Measurements from ENCODE around the gene SCYGR1. TPM values are rescaled to one million over a fixed set of nuclear protein-coding genes. Genes with fewer than 3 reads are reported as not detected.
"Not testable (repeated sequence)": the region's sequence is repeated elsewhere in the genome, so short reads cannot be mapped to it uniquely, and the experiment has no call there.

The SCYGR1 gene, protein sequence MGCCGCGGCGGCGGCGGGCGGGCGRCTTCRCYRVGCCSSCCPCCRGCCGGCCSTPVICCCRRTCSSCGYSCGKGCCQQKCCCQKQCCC
- not detected for total RNA-seq

- not testable (repeated sequence) for DNase-seq (ENCODE audit: low spot score); ATAC-seq; H3K4me3 Mint-ChIP-seq; H3K9me3 Mint-ChIP-seq; H3K36me3 Mint-ChIP-seq; H3K27ac Mint-ChIP-seq; H3K4me1 Mint-ChIP-seq (ENCODE audit: low read depth in 2 of 2)
- peaks cover 11 to 15% of the 10 kb centered on the region in 2 donors for H3K27me3 Mint-ChIP-seq
Measured at GRCh38 chr2:227387583-227387982, at the start of gene SCYGR1. TSS of gene SCYGR1 (minus strand) at chr2:227387949. CDS start at chr2:227387949, 0 bp downstream.

GRCh38 chr2:227436436-227437174 is 48.9 kb upstream of the SCYGR1 start:
- Mint-ChIP-seq H3K27me3 (peaks cover 7 to 15% of the 10 kb centered on the region in 2 donors), H3K4me1 (ENCODE audit: low read depth in 2 of 2) (no peaks in the 10 kb centered on the region), H3K36me3 (peaks cover 10% of the 10 kb centered on the region), H3K4me3 (no peak overlapping the region), H3K9me3 (peaks cover 9% of the 10 kb centered on the region), H3K27ac (no peak overlapping the region)
- ATAC-seq: no peak
- DNase-seq (ENCODE audit: low spot score): no peak

- H3K27me3 Mint-ChIP-seq: peaks cover 10 to 12% of the 10 kb centered on the region in 2 donors
- H3K4me1 Mint-ChIP-seq (ENCODE audit: low read depth in 2 of 2): no peaks in the 10 kb centered on the region
- H3K9me3 Mint-ChIP-seq: peaks cover 9% of the 10 kb centered on the region
- no peak overlapping the region for H3K4me3 Mint-ChIP-seq
- H3K36me3 Mint-ChIP-seq: peaks cover 10% of the 10 kb centered on the region
- no peak overlapping the region for H3K27ac Mint-ChIP-seq
- ATAC-seq (no peak), DNase-seq (ENCODE audit: low spot score) (no peak)
Measured at GRCh38 chr2:227433171-227433570, 45.4 kb upstream of the SCYGR1 start.

GRCh38 chr2:227430639-227431038 is 42.9 kb upstream of the SCYGR1 start:
- no peak for DNase-seq (ENCODE audit: low spot score)
- H3K4me1 Mint-ChIP-seq (ENCODE audit: low read depth in 2 of 2): no peaks in the 10 kb centered on the region
- H3K27ac Mint-ChIP-seq: no peak overlapping the region
- peaks cover 9% of the 10 kb centered on the region for H3K9me3 Mint-ChIP-seq
- peaks cover 10% of the 10 kb centered on the region for H3K36me3 Mint-ChIP-seq
- no peak for ATAC-seq
- H3K4me3 Mint-ChIP-seq: no peak overlapping the region
- H3K27me3 Mint-ChIP-seq: peaks cover 5 to 8% of the 10 kb centered on the region in 2 donors

DNA sequence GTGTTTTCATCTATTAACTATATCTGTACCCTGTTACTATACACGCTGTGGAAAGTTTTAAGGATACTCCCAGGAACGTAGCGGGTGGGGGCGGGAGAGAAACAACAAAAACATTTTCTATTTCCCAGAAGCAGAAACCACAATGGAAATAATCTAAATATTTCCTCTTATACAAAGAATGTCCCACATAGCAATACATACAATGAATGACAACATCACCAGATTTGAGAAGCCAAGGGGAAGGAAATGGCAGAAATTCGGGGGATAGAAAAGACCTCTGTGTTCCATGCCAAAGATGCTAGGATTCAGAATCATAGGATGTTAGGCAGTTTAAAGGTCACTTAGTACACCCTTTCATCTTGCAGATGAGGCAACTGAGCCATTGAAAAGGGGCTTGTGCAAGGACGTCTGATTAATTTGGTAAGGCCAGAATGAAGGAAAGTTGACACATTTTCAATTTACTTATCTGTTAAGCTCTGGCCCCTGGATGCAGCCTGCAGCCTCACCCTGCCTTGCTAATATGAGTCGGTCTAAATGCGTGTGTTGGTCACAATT is 41.1 kb upstream of the SCYGR1 start:
- H3K4me3 Mint-ChIP-seq: no peak overlapping the region
- DNase-seq (ENCODE audit: low spot score) (no peak), ATAC-seq (no peak)
- no peak overlapping the region for H3K27ac Mint-ChIP-seq
- peaks cover 8 to 9% of the 10 kb centered on the region in 2 donors for H3K27me3 Mint-ChIP-seq
- peaks cover 10% of the 10 kb centered on the region for H3K36me3 Mint-ChIP-seq
- no peaks in the 10 kb centered on the region for H3K4me1 Mint-ChIP-seq (ENCODE audit: low read depth in 2 of 2)
- H3K9me3 Mint-ChIP-seq: peaks cover 9% of the 10 kb centered on the region

DNA sequence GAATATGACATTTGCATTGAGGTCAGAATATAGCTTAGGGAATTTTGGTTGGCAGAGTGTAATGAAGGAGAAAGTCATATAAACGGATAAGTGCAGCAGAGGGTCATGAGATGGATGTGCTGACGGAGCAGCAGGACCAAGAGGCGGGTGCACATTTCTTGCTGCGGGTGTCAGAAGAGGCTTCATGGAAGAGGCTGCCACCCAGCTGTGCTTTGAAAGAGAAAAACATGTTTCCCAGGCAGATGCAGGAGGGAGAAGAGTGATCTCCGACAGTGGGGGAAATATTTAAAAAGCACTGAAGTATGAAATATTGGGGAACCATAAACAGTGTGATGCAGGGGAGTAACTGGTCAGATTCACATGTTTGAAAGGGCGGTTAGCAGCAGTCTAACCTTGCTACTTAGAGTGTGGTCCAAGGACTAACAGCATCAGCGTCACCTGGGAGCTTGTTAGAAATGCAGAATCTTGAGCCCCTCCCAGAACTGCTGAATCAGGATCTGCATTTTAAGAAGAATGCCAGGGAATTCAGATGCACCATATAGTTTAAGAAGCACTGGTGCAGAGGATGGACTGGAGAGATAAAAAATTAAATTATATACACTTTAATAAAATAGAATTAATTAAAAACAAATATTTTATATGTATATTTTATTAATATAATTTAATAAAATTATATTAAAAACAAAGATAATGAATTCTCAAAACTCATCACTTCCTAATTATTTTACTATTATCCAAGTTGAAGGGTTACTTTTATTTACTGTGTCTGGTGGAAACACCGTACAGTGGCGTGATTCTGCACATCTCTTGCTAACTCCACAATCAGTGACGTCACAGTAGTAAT is 36.1 kb upstream of the SCYGR1 start:
- Mint-ChIP-seq H3K4me3 (no peak overlapping the region), H3K27me3 (peaks cover 11 to 13% of the 10 kb centered on the region in 2 donors), H3K4me1 (ENCODE audit: low read depth in 2 of 2) (no peaks in the 10 kb centered on the region), H3K36me3 (no peaks in the 10 kb centered on the region), H3K9me3 (no peaks in the 10 kb centered on the region), H3K27ac (no peak overlapping the region)
- DNase-seq (ENCODE audit: low spot score) (no peak), ATAC-seq (no peak)

DNA sequence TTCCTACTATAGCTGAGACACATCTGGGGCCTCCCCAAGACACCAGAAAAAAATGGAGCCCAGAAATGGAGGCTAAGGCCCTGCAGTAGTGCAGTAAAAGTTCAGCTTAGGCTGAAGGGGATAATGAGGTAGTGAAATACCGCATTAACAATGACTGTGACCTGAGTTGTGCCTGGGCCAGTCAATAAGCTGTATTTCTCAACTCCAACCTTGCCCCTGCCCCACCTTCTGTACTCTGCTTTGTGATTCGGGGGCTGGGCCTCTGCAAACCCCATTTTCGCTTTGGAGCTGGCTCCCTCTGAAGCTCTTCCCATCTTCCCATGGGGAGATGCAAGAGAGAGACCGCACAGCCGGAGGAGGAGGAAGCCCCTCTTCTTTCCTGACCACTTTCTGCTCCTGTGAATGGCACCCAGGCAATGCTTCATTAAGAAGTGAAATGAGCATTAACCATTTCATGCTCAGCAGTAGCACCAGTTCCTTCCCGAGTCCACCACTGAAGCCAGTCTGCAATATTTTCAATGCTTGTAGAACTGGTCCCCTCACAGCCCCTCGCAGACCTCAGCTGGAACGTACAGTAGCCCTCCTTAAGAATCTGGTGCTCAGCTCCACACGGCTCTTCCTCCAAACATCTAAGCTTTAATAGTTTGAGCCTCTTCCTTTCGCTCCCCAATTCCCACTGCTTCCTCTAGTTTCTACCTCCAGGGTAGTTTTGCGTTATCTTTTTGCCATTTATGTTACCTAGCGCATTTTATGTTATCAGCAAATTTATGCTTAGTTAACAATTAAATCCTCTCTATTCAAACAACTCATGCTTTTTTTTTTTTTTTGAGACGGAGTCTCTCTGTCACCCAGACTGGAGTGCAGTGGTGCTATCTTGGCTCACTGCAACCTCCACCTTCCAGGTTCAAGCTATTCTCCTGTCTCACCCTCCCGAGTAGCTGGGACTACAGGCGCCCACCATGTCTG is 32.6 kb upstream of the SCYGR1 start:
- ATAC-seq: no peak
- DNase-seq (ENCODE audit: low spot score): no peak
- Mint-ChIP-seq H3K27me3 (peaks cover 11 to 15% of the 10 kb centered on the region in 2 donors), H3K36me3 (no peaks in the 10 kb centered on the region), H3K4me3 (no peak overlapping the region), H3K4me1 (ENCODE audit: low read depth in 2 of 2) (peaks cover 6 to 7% of the 10 kb centered on the region in 2 donors), H3K27ac (no peak overlapping the region), H3K9me3 (no peaks in the 10 kb centered on the region)

GRCh38 chr2:227416701-227417100 is 29.0 kb upstream of the SCYGR1 start:
- no peak for DNase-seq (ENCODE audit: low spot score)
- Mint-ChIP-seq H3K27ac (peak overlapping the region in 1 of 2 donors; percentile 67), H3K4me3 (no peak overlapping the region), H3K9me3 (no peaks in the 10 kb centered on the region), H3K36me3 (no peaks in the 10 kb centered on the region), H3K27me3 (peaks cover 7 to 18% of the 10 kb centered on the region in 2 donors), H3K4me1 (ENCODE audit: low read depth in 2 of 2) (peaks cover 7 to 8% of the 10 kb centered on the region in 2 donors)
- no peak for ATAC-seq

- ATAC-seq: peak; percentile 39 to 50
Measured at GRCh38 chr2:227415538-227416424, 28.0 kb upstream of the SCYGR1 start.

GRCh38 chr2:227414846-227415245 is 27.1 kb upstream of the SCYGR1 start:
- Mint-ChIP-seq H3K27ac (peak overlapping the region; percentile 37 to 68), H3K9me3 (no peaks in the 10 kb centered on the region), H3K4me3 (no peak overlapping the region), H3K36me3 (no peaks in the 10 kb centered on the region), H3K4me1 (ENCODE audit: low read depth in 2 of 2) (peaks cover 12 to 13% of the 10 kb centered on the region in 2 donors), H3K27me3 (peaks cover 7 to 14% of the 10 kb centered on the region in 2 donors)
- DNase-seq (ENCODE audit: low spot score) (no peak), ATAC-seq (no peak)

More at GRCh38 chr2:227415538-227416424, 28.0 kb upstream of the SCYGR1 start:
- Mint-ChIP-seq H3K27ac (peak overlapping the region; percentile 37 to 68), H3K36me3 (no peaks in the 10 kb centered on the region), H3K4me3 (no peak overlapping the region), H3K27me3 (peaks cover 7 to 18% of the 10 kb centered on the region in 2 donors), H3K4me1 (ENCODE audit: low read depth in 2 of 2) (peaks cover 12 to 13% of the 10 kb centered on the region in 2 donors), H3K9me3 (no peaks in the 10 kb centered on the region)
- no peak for DNase-seq (ENCODE audit: low spot score)

- Mint-ChIP-seq H3K36me3 (no peaks in the 10 kb centered on the region), H3K4me3 (no peak overlapping the region), H3K4me1 (ENCODE audit: low read depth in 2 of 2) (peaks cover 12 to 13% of the 10 kb centered on the region in 2 donors), H3K9me3 (no peaks in the 10 kb centered on the region), H3K27me3 (peaks cover 7 to 14% of the 10 kb centered on the region in 2 donors), H3K27ac (no peak overlapping the region)
- no peak for ATAC-seq
- DNase-seq (ENCODE audit: low spot score): no peak
Measured at GRCh38 chr2:227413371-227413770, 25.6 kb upstream of the SCYGR1 start.

GRCh38 chr2:227412877-227413276 is 25.1 kb upstream of the SCYGR1 start:
- peaks cover 12 to 13% of the 10 kb centered on the region in 2 donors for H3K4me1 Mint-ChIP-seq (ENCODE audit: low read depth in 2 of 2)

More at GRCh38 chr2:227412877-227413276, 25.1 kb upstream of the SCYGR1 start:
- ATAC-seq: no peak
- Mint-ChIP-seq H3K27ac (no peak overlapping the region), H3K4me3 (no peak overlapping the region), H3K9me3 (no peaks in the 10 kb centered on the region), H3K36me3 (no peaks in the 10 kb centered on the region), H3K27me3 (peaks cover 7 to 17% of the 10 kb centered on the region in 2 donors)
- DNase-seq (ENCODE audit: low spot score): no peak
